H1 (cell line): ENCODE data around the gene ENPP3. TPM values are rescaled to one million over a fixed set of nuclear protein-coding genes. Genes with fewer than 3 reads are reported as not detected.

Source experiments
- CTCF ChIA-PET: fragments of 300-600 bp; sonication (Branson Sonifier 250); formaldehyde crosslinking; loops from one replicate; lab custom pipeline; 2021; ENCODE audit not compliant: partially characterized antibody; lab: Charles Lee
- POLR2A ChIA-PET: fragments of 300-600 bp; sonication (Branson Sonifier 250); formaldehyde crosslinking; loops from one replicate; lab custom pipeline; 2021; ENCODE audit warnings: inconsistent platforms; ENCODE audit not compliant: partially characterized antibody; lab: Charles Lee
- DNase-seq, 2 experiments: peaks; one replicate each; pipeline versions ENCODE4 v3.0.0 to v3.0.0-alpha.2; 2010 to 2022; ENCODE audit warnings: low spot score in 2 of 2, low read depth in 1 of 2, mixed read lengths in 1 of 2
- FAIRE-seq: peaks from 2 replicates; lab custom pipeline; 2011; peaks lifted over from hg19 to GRCh38; lab: Jason Lieb, UNC
- H2AFZ ChIP-seq: 2 replicates; pipeline ENCODE4 v1.8.1; 2012; ENCODE audit warnings: low read length, inconsistent platforms
- H2AK5ac ChIP-seq: 2 replicates; pipeline ENCODE4 v1.6.1; 2013; ENCODE audit warnings: low read depth, low read length
- H2BK120ac ChIP-seq: replicated peaks from 2 replicates; pipeline ENCODE3; 2013; ENCODE audit warnings: low read depth, low read length, inconsistent platforms
- H2BK12ac ChIP-seq: 2 replicates; pipeline ENCODE4 v1.6.1; 2013; ENCODE audit warnings: low read depth, low read length
- H2BK15ac ChIP-seq: 2 replicates; pipeline ENCODE4 v1.6.1; 2013; ENCODE audit warnings: low read length
- H2BK20ac ChIP-seq: 2 replicates; pipeline ENCODE4 v1.6.1; 2013; ENCODE audit warnings: low read length
- H2BK5ac ChIP-seq: 2 replicates; pipeline ENCODE4 v1.6.1; 2013; ENCODE audit warnings: low read depth, low read length
- H3K14ac ChIP-seq: 2 replicates; pipeline ENCODE4 v1.6.1; 2013; ENCODE audit warnings: inconsistent platforms; ENCODE audit not compliant: insufficient read length
- H3K18ac ChIP-seq: 2 replicates; pipeline ENCODE4 v1.6.1; 2013; ENCODE audit warnings: low read length; ENCODE audit errors: extremely low read depth
- H3K23ac ChIP-seq: 2 replicates; pipeline ENCODE4 v1.6.1; 2013; ENCODE audit warnings: inconsistent platforms; ENCODE audit not compliant: insufficient read length
- H3K23me2 ChIP-seq: 2 replicates; pipeline ENCODE4 v1.6.1; 2013; ENCODE audit warnings: low read depth, low read length
- H3K27ac ChIP-seq: 2 replicates; pipeline ENCODE4 v1.6.1; 2011; ENCODE audit warnings: low read depth, low read length, inconsistent platforms
- H3K27me3 ChIP-seq, 4 experiments: replicated peaks in 1 of 4; 1 replicate in 1 of 4; 2 replicates in 3 of 4; pipeline versions ENCODE4 v1.6.1 to v1.8.1; 2011 to 2013; ENCODE audit warnings: low read length in 3 of 4, mild to moderate bottlenecking in 3 of 4, inconsistent platforms in 2 of 4, mixed read lengths in 2 of 4, moderate library complexity in 1 of 4; ENCODE audit not compliant: control insufficient read depth in 3 of 4, insufficient read depth in 3 of 4; ENCODE audit errors: extremely low read depth in 1 of 4
- H3K36me3 ChIP-seq, 4 experiments: 2 replicates each; pipeline versions ENCODE4 v1.6.1 to v1.8.1; 2011 to 2013; ENCODE audit warnings: mild to moderate bottlenecking in 4 of 4, low read length in 3 of 4, moderate library complexity in 2 of 4, control low read depth in 1 of 4, inconsistent platforms in 1 of 4; ENCODE audit not compliant: insufficient read depth in 4 of 4, control insufficient read depth in 2 of 4
- H3K4ac ChIP-seq: replicated peaks from 2 replicates; pipeline ENCODE3; 2013; ENCODE audit warnings: low read length, low read depth, mixed read lengths, inconsistent platforms; ENCODE audit not compliant: insufficient read length
- H3K4me1 ChIP-seq, 4 experiments: replicated peaks in 1 of 4; 1 replicate in 1 of 4; 2 replicates in 3 of 4; pipeline versions ENCODE4 v1.6.1 to v1.8.1; 2011 to 2013; ENCODE audit warnings: low read length in 3 of 4, inconsistent platforms in 2 of 4, mixed read lengths in 1 of 4; ENCODE audit not compliant: insufficient read depth in 4 of 4, control insufficient read depth in 3 of 4
- H3K4me2 ChIP-seq, 2 experiments: 2 replicates each; pipeline versions ENCODE4 v1.6.1 to v1.8.1; 2011 to 2013; ENCODE audit warnings: low read depth in 2 of 2, low read length in 2 of 2, control low read depth in 1 of 2, inconsistent platforms in 1 of 2, mild to moderate bottlenecking in 1 of 2; ENCODE audit not compliant: insufficient read depth in 1 of 2
- H3K4me3 ChIP-seq, 4 experiments: fragments of 200-600, 300-600 bp in 1 of 4; sonication (generic), shearing (Covaris generic), sonication (Bioruptor Twin) in 1 of 4; 2 replicates each; pipeline versions ENCODE4 v1.5.1 to v1.8.1; 2011 to 2016; ENCODE audit warnings: low read length in 4 of 4, low read depth in 3 of 4, control low read depth in 2 of 4, inconsistent platforms in 2 of 4, mild to moderate bottlenecking in 2 of 4, mixed read lengths in 1 of 4, moderate library complexity in 1 of 4; ENCODE audit not compliant: insufficient read depth in 2 of 4; ENCODE audit errors: extremely low read depth in 1 of 4
- H3K56ac ChIP-seq: replicated peaks from 2 replicates; pipeline ENCODE3; 2013; ENCODE audit warnings: low read depth, mild to moderate bottlenecking, mixed read lengths, low read length, inconsistent platforms; ENCODE audit not compliant: insufficient read length
- H3K79me1 ChIP-seq: 2 replicates; pipeline ENCODE4 v1.6.1; 2013; ENCODE audit warnings: low read depth, low read length, control low read depth
- H3K79me2 ChIP-seq, 2 experiments: 2 replicates each; pipeline versions ENCODE4 v1.6.1 to v1.8.1; 2012 to 2013; ENCODE audit warnings: low read length in 2 of 2, mild to moderate bottlenecking in 2 of 2, inconsistent platforms in 1 of 2; ENCODE audit not compliant: insufficient read depth in 2 of 2, control insufficient read depth in 1 of 2
- H3K9ac ChIP-seq, 4 experiments: replicated peaks in 1 of 4; 1 replicate in 1 of 4; 2 replicates in 3 of 4; pipeline versions ENCODE4 v1.6.1 to v1.8.1; 2011 to 2013; ENCODE audit warnings: low read depth in 3 of 4, low read length in 3 of 4, control low read depth in 2 of 4, mild to moderate bottlenecking in 2 of 4, moderate library complexity in 2 of 4, inconsistent platforms in 1 of 4; ENCODE audit errors: extremely low read depth in 1 of 4
- H3K9me3 ChIP-seq, 2 experiments: 2 replicates each; pipeline versions ENCODE4 v1.6.1 to v1.8.1; 2012 to 2013; ENCODE audit warnings: mild to moderate bottlenecking in 2 of 2, moderate library complexity in 2 of 2, control low read depth in 1 of 2, inconsistent platforms in 1 of 2, low read depth in 1 of 2, low read length in 1 of 2, mixed read lengths in 1 of 2; ENCODE audit not compliant: insufficient read depth in 2 of 2
- H4K20me1 ChIP-seq, 2 experiments: replicated peaks in 1 of 2; 2 replicates each; pipeline versions ENCODE3 to v1.8.1; 2011 to 2013; ENCODE audit warnings: inconsistent platforms in 2 of 2, low read length in 2 of 2, mild to moderate bottlenecking in 1 of 2; ENCODE audit not compliant: insufficient read depth in 2 of 2, control insufficient read depth in 1 of 2
- H4K5ac ChIP-seq: 2 replicates; pipeline ENCODE4 v1.6.1; 2013; ENCODE audit warnings: low read length, low read depth, mixed read lengths, inconsistent platforms; ENCODE audit not compliant: insufficient read length
- H4K8ac ChIP-seq: 2 replicates; pipeline ENCODE4 v1.8.0; 2013; ENCODE audit warnings: mild to moderate bottlenecking, moderate library complexity, low read length, inconsistent platforms; ENCODE audit not compliant: insufficient read depth; ENCODE audit errors: extremely low read depth
- H4K91ac ChIP-seq: replicated peaks from 2 replicates; pipeline ENCODE3; 2013; ENCODE audit warnings: low read length, mixed read lengths, inconsistent platforms; ENCODE audit not compliant: insufficient read length
- CHD7 ChIP-seq: fragments of 300-600 bp; sonication (generic); IDR thresholded peaks from 2 replicates; pipeline ENCODE4 v1.7.1; 2012; ENCODE audit warnings: low read length, moderate library complexity, mild to moderate bottlenecking, inconsistent platforms; ENCODE audit not compliant: insufficient replicate concordance
- polyA plus RNA-seq, 7 experiments: library from polyadenylated mRNA; depleted of rRNA in 3 of 7; stranded (reverse) in 5 of 7; unstranded in 2 of 7; fragments of >200 nt in 5 of 7; fragments of 200-250 nt in 2 of 7; gene quantifications; 1 replicate in 5 of 7; 2 replicates in 1 of 7; 4 replicates in 1 of 7; pipeline versions ENCODE4 v1.2.1 to v1.2.3, GENCODE V29; 2011 to 2013; ENCODE audit warnings: missing spikeins in 2 of 7, mixed read lengths in 2 of 7
- total RNA-seq: library from RNA; stranded (reverse); fragmentation: NEBNext Ultra II Directional; extraction: Animal tissue kit (Norgen Biotek cat#: 25700); gene quantifications from 2 replicates; pipeline ENCODE4 v1.2.1, GENCODE V29; 2021

The ENPP3 gene
- total and polyA plus RNA-seq, 2 of the 8 experiments (the other 6 are each of a cell fraction or from before 2014, with no cell fraction given): 0.11 TPM; not detected in 1

GRCh38 chr6:131646249-131646670, 9.2 kb downstream of the ENPP3 start:
- Histone ChIP-seq H3K23me2 (peaks cover 2% of the 10 kb centered on the region; the same call in 1 of the 2 replicates), H3K79me2 (no peaks in the 10 kb centered on the region), H3K4me1 (no peaks in the 10 kb centered on the region), H2BK5ac (no peak overlapping the region), H2BK120ac (no peak overlapping the region), H3K36me3 (no peaks in the 10 kb centered on the region), H4K8ac (no peak overlapping the region), H3K56ac (no peak overlapping the region), H2AFZ (no peak overlapping the region), H3K9ac (no peak overlapping the region), H2BK15ac (no peak overlapping the region), H2BK20ac (no peak overlapping the region), H3K18ac (no peak overlapping the region), H3K4me2 (no peak overlapping the region), H2BK12ac (no peak overlapping the region), H3K14ac (no peak overlapping the region), H3K4me3 (no peak overlapping the region), H3K23ac (no peak overlapping the region), H4K20me1 (no peaks in the 10 kb centered on the region), H3K4ac (no peak overlapping the region), H3K27me3 (no peaks in the 10 kb centered on the region), H2AK5ac (no peak overlapping the region), H4K5ac (no peak overlapping the region), H3K27ac (no peak overlapping the region), H3K9me3 (no peaks in the 10 kb centered on the region), H4K91ac (no peak overlapping the region), H3K79me1 (no peaks in the 10 kb centered on the region)
- DNase-seq (no peak), FAIRE-seq (no peak)
- POLR2A ChIA-PET: no interaction called here
- CTCF ChIA-PET: interaction anchor here (4.2 kb wide), 1 partner anchor 18 kb away, joined by 26 read pairs; the partner anchor contains the start of gene MED23
- no peak for TF ChIP-seq CHD7
